Neural progenitor cell (in vitro differentiated cells): Measurements from ENCODE around the gene MVB12B.

ENCODE experiments used
- CTCF ChIP-seq: fragments of 200-600 bp; sonication (generic); IDR thresholded peaks from 2 replicates; pipeline ENCODE4 v1.5.1; 2017; ENCODE audit warnings: antibody characterized with exemption, mild to moderate bottlenecking
- EZH2 ChIP-seq: fragments of 200-600 bp; sonication (generic); IDR thresholded peaks from 2 replicates; pipeline ENCODE4 v1.6.1; 2017; ENCODE audit warnings: antibody characterized with exemption, mild to moderate bottlenecking, moderate library complexity
- EZH2phosphoT487 ChIP-seq: fragments of 200-600 bp; sonication (generic); IDR thresholded peaks from 2 replicates; pipeline ENCODE4 v1.6.1; 2017; ENCODE audit warnings: antibody characterized with exemption

GRCh38 chr9:126498331-126498730 lies 171.7 kb downstream of the MVB12B start:
- TF ChIP-seq CTCF (no peak), EZH2 (no peak), EZH2phosphoT487 (no peak)
